SK-N-SH (cell line): ENCODE results near the gene BIN2. TPM values are rescaled to one million over a fixed set of nuclear protein-coding genes. Genes with fewer than 3 reads are reported as not detected.

Experiments
- CTCF ChIA-PET: fragments of 300-600, 350-600 bp; formaldehyde crosslinking; extraction: SDS; loops from one replicate; lab custom pipeline; 2021; lab: Yijun Ruan, JAX
- POLR2A ChIA-PET: fragments of 350-600 bp; sonication (Branson Sonifier 250); formaldehyde crosslinking; extraction: SDS; loops from one replicate; lab custom pipeline; 2020; ENCODE audit warnings: antibody characterized with exemption, inconsistent platforms; lab: Yijun Ruan, JAX
- DNase-seq: peaks from one replicate; pipeline ENCODE4 v3.0.0; 2012
- H2AFZ ChIP-seq: fragments of 200-600 bp; sonication (generic); 2 replicates; pipeline ENCODE4 v1.8.1; 2016; ENCODE audit warnings: antibody characterized with exemption, mild to moderate bottlenecking, low read depth
- H3F3A ChIP-seq: fragments of 200-600 bp; sonication (generic); replicated peaks from 2 replicates; pipeline ENCODE3; 2016; ENCODE audit warnings: antibody characterized with exemption, mild to moderate bottlenecking; ENCODE audit not compliant: insufficient read depth
- H3K27ac ChIP-seq, 2 experiments: fragments of 200-500 bp in 1 of 2; fragments of 200-600 bp in 1 of 2; sonication (Bioruptor generic) in 1 of 2; sonication (generic), shearing (Covaris generic) in 1 of 2; 2 replicates each; pipeline versions ENCODE4 v1.5.1 to v1.6.1; 2014 to 2016; ENCODE audit warnings: low read depth in 2 of 2, inconsistent platforms in 1 of 2, low read length in 1 of 2, mild to moderate bottlenecking in 1 of 2, mixed read lengths in 1 of 2
- H3K27me3 ChIP-seq: fragments of 200-600 bp; sonication (generic), shearing (Covaris generic); 2 replicates; pipeline ENCODE4 v1.6.1; 2016; ENCODE audit warnings: mixed run types; ENCODE audit not compliant: insufficient read depth
- H3K36me3 ChIP-seq, 2 experiments: fragments of 200-500 bp in 1 of 2; fragments of 200-600 bp in 1 of 2; sonication (Bioruptor generic) in 1 of 2; sonication (generic) in 1 of 2; replicated peaks in 1 of 2; 2 replicates each; pipeline versions ENCODE3 to v1.5.1; 2014 to 2016; ENCODE audit warnings: low read length in 1 of 2, mild to moderate bottlenecking in 1 of 2; ENCODE audit not compliant: insufficient read depth in 2 of 2, control insufficient read depth in 1 of 2
- H3K4me1 ChIP-seq, 2 experiments: fragments of 200-500 bp in 1 of 2; fragments of 200-600 bp in 1 of 2; sonication (Bioruptor generic) in 1 of 2; sonication (generic), shearing (Covaris generic) in 1 of 2; 2 replicates each; pipeline versions ENCODE4 v1.5.1 to v1.6.1; 2014 to 2016; ENCODE audit warnings: low read depth in 1 of 2, low read length in 1 of 2, mixed run types in 1 of 2; ENCODE audit not compliant: insufficient read depth in 2 of 2, control insufficient read depth in 1 of 2
- H3K4me2 ChIP-seq: fragments of 200-600 bp; sonication (generic), shearing (Covaris generic); 2 replicates; pipeline ENCODE4 v1.6.1; 2017; ENCODE audit warnings: mixed run types
- H3K4me3 ChIP-seq, 2 experiments: fragments of 200-500 bp in 1 of 2; fragments of 200-600 bp in 1 of 2; sonication (Bioruptor generic) in 1 of 2; sonication (generic), shearing (Covaris generic) in 1 of 2; 2 replicates each; pipeline versions ENCODE4 v1.5.1 to v1.8.1; 2014 to 2016; ENCODE audit warnings: low read depth in 2 of 2, inconsistent platforms in 1 of 2, low read length in 1 of 2, mild to moderate bottlenecking in 1 of 2, mixed read lengths in 1 of 2, moderate library complexity in 1 of 2
- H3K79me2 ChIP-seq: fragments of 200-600 bp; sonication (generic); 2 replicates; pipeline ENCODE4 v1.8.1; 2017; ENCODE audit warnings: mild to moderate bottlenecking; ENCODE audit not compliant: insufficient read depth
- H3K9ac ChIP-seq: fragments of 200-600 bp; sonication (generic); 2 replicates; pipeline ENCODE4 v1.6.1; 2017; ENCODE audit warnings: mixed run types
- H3K9me2 ChIP-seq: fragments of 200-600 bp; sonication (generic); 2 replicates; pipeline ENCODE4 v1.6.1; 2017; ENCODE audit warnings: mixed run types
- H3K9me3 ChIP-seq: fragments of 200-600 bp; sonication (generic); 2 replicates; pipeline ENCODE4 v1.6.1; 2017; ENCODE audit warnings: mixed run types, mild to moderate bottlenecking, moderate library complexity
- H4K20me1 ChIP-seq: fragments of 200-600 bp; sonication (generic); 2 replicates; pipeline ENCODE4 v1.6.1; 2017; ENCODE audit warnings: mild to moderate bottlenecking, mixed run types; ENCODE audit not compliant: insufficient read depth
- CHD2 ChIP-seq: fragments of 150-350 bp; IDR thresholded peaks from 2 replicates; pipeline ENCODE4 v1.6.1; 2018; ENCODE audit warnings: low read length; ENCODE audit not compliant: partially characterized antibody
- CTCF ChIP-seq: fragments of 200-600 bp; sonication (generic); IDR thresholded peaks from 2 replicates; pipeline ENCODE4 v1.6.1; 2017; ENCODE audit warnings: antibody characterized with exemption, mild to moderate bottlenecking, moderate library complexity
- EP300 ChIP-seq, 2 experiments: IDR thresholded peaks; 2 replicates each; pipeline versions ENCODE4 v1.4.0 to v1.6.1; 2012; ENCODE audit warnings: borderline replicate concordance in 1 of 2, low read depth in 1 of 2, low read length in 1 of 2
- EZH2phosphoT487 ChIP-seq: fragments of 200-600 bp; sonication (generic); IDR thresholded peaks from 2 replicates; pipeline ENCODE4 v1.6.1; 2017; ENCODE audit warnings: low read depth, mixed run types, mild to moderate bottlenecking, antibody characterized with exemption, moderate library complexity, borderline replicate concordance
- FOSL2 ChIP-seq: IDR thresholded peaks from 2 replicates; pipeline ENCODE4 v1.4.0; 2012; ENCODE audit warnings: low read depth, mild to moderate bottlenecking, moderate library complexity, borderline replicate concordance
- FOXM1 ChIP-seq: IDR thresholded peaks from 2 replicates; pipeline ENCODE4 v1.4.0; 2012; ENCODE audit warnings: low read depth, mild to moderate bottlenecking
- MAX ChIP-seq: IDR thresholded peaks from 2 replicates; pipeline ENCODE4 v1.4.0; 2012; ENCODE audit warnings: low read depth
- NRF1 ChIP-seq: IDR thresholded peaks from 2 replicates; pipeline ENCODE4 v1.6.1; 2012; ENCODE audit warnings: low read depth, mild to moderate bottlenecking, low read length
- RAD21 ChIP-seq: IDR thresholded peaks from 2 replicates; pipeline ENCODE4 v1.6.1; 2012; ENCODE audit warnings: mild to moderate bottlenecking, low read length
- RCOR1 ChIP-seq: fragments of 150-350 bp; IDR thresholded peaks from 2 replicates; pipeline ENCODE4 v1.6.1; 2017; ENCODE audit warnings: antibody characterized with exemption, low read length
- RFX5 ChIP-seq: IDR thresholded peaks from 2 replicates; pipeline ENCODE4 v1.6.1; 2012; ENCODE audit warnings: mild to moderate bottlenecking, improper control_type of control experiment, low read length
- RXRA ChIP-seq: IDR thresholded peaks from 2 replicates; pipeline ENCODE4 v1.4.0; 2012; ENCODE audit warnings: low read depth, mild to moderate bottlenecking, borderline replicate concordance
- TAF1 ChIP-seq: IDR thresholded peaks from 2 replicates; pipeline ENCODE4 v1.6.1; 2012; ENCODE audit warnings: low read depth, mild to moderate bottlenecking, low read length, moderate library complexity, borderline replicate concordance
- YY1 ChIP-seq: IDR thresholded peaks from 2 replicates; pipeline ENCODE4 v1.4.0; 2012; ENCODE audit warnings: low read depth, mild to moderate bottlenecking
- WGBS: methylation state at CpG from one replicate; pipeline ENCODE4 v1.1.6; 2017; ENCODE audit warnings: low lambda C conversion rate; 5-methylcytosine and 5-hydroxymethylcytosine counted together
- polyA plus RNA-seq, 3 experiments: library from polyadenylated mRNA; depleted of rRNA; stranded (reverse); fragments of >200 nt; gene quantifications; 2 replicates each; pipeline ENCODE4 v1.2.3, GENCODE V29; 2012
- TF ChIP-seq, protein P1 (sequence below): IDR thresholded peaks from 2 replicates; pipeline ENCODE4 v1.6.1; 2012; ENCODE audit warnings: mild to moderate bottlenecking, low read depth, low read length, moderate library complexity
- TF ChIP-seq, protein P2 (sequence below): IDR thresholded peaks from 2 replicates; pipeline ENCODE4 v1.4.0; 2012; ENCODE audit warnings: low read depth, borderline replicate concordance

BIN2 gene
- polyA plus RNA-seq, 1 of the 3 experiments (the other 2 are of a cell fraction), result not detected

GRCh38 chr12:51321882-51322281 is 2.1 kb downstream of the BIN2 start:
- no peaks in the 10 kb centered on the region for H3F3A ChIP-seq
- peaks cover 0 to 2% of the 10 kb centered on the region in 2 experiments; a peak in 1 of 4 replicates for H3K4me1 ChIP-seq
- H3K4me2 ChIP-seq, result no peak overlapping the region
- no peaks in the 10 kb centered on the region for H3K36me3 ChIP-seq
- CTCF ChIA-PET, result interaction anchor here (1.3 to 2.3 kb wide), 3 partner anchors 12 to 104 kb away, joined by 3 to 7 read pairs (median 3); no protein-coding TSS in a partner anchor
- H3K27ac ChIP-seq, result no peak overlapping the region
- POLR2A ChIA-PET, result no interaction called here
- no peaks in the 10 kb centered on the region for H3K27me3 ChIP-seq
- no peak overlapping the region for H3K4me3 ChIP-seq
- DNase-seq, result no peak
- H3K79me2 ChIP-seq, result no peaks in the 10 kb centered on the region
- no peaks in the 10 kb centered on the region for H3K9me2 ChIP-seq
- H2AFZ ChIP-seq, result no peak overlapping the region
- TF ChIP-seq EZH2phosphoT487 (no peak), RAD21 (no peak), MAX (no peak), TAF1 (no peak)
- TF ChIP-seq, protein P1, sequence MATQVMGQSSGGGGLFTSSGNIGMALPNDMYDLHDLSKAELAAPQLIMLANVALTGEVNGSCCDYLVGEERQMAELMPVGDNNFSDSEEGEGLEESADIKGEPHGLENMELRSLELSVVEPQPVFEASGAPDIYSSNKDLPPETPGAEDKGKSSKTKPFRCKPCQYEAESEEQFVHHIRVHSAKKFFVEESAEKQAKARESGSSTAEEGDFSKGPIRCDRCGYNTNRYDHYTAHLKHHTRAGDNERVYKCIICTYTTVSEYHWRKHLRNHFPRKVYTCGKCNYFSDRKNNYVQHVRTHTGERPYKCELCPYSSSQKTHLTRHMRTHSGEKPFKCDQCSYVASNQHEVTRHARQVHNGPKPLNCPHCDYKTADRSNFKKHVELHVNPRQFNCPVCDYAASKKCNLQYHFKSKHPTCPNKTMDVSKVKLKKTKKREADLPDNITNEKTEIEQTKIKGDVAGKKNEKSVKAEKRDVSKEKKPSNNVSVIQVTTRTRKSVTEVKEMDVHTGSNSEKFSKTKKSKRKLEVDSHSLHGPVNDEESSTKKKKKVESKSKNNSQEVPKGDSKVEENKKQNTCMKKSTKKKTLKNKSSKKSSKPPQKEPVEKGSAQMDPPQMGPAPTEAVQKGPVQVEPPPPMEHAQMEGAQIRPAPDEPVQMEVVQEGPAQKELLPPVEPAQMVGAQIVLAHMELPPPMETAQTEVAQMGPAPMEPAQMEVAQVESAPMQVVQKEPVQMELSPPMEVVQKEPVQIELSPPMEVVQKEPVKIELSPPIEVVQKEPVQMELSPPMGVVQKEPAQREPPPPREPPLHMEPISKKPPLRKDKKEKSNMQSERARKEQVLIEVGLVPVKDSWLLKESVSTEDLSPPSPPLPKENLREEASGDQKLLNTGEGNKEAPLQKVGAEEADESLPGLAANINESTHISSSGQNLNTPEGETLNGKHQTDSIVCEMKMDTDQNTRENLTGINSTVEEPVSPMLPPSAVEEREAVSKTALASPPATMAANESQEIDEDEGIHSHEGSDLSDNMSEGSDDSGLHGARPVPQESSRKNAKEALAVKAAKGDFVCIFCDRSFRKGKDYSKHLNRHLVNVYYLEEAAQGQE, result no peak
- no peak overlapping the region for H3K9ac ChIP-seq
- H3K9me3 ChIP-seq, result no peaks in the 10 kb centered on the region
- H4K20me1 ChIP-seq, result no peaks in the 10 kb centered on the region
- 87% methylated on average over 3 of the region's 3 CpGs for WGBS

GRCh38 chr12:51320695-51321320 is 3.2 kb downstream of the BIN2 start:
- Histone ChIP-seq H3K27ac (no peak overlapping the region), H3K4me3 (no peak overlapping the region), H3F3A (no peaks in the 10 kb centered on the region), H2AFZ (no peak overlapping the region), H3K79me2 (no peaks in the 10 kb centered on the region), H3K27me3 (no peaks in the 10 kb centered on the region), H3K4me1 (peaks cover 0 to 2% of the 10 kb centered on the region in 2 experiments; a peak in 1 of 4 replicates), H3K4me2 (no peak overlapping the region), H3K9me2 (no peaks in the 10 kb centered on the region), H3K36me3 (no peaks in the 10 kb centered on the region), H3K9me3 (no peaks in the 10 kb centered on the region), H3K9ac (no peak overlapping the region), H4K20me1 (no peaks in the 10 kb centered on the region)
- ChIA-PET CTCF (interaction anchor here (2.3 kb wide), 1 partner anchor 20 kb away, joined by 7 read pairs; no protein-coding TSS in a partner anchor), POLR2A (no interaction called here)
- DNase-seq, result peak; percentile 56
- 45% methylated on average over 3 of the region's 3 CpGs for WGBS
- TF ChIP-seq EZH2phosphoT487 (no peak), TAF1 (no peak), FOXM1 (no peak), RCOR1 (no peak), RFX5 (no peak), FOSL2 (no peak), MAX (no peak), CHD2 (no peak), RXRA (no peak), NRF1 (no peak), YY1 (no peak), CTCF (no peak), EP300 (IDR thresholded peaks at IDR 0.05; ENCODE audit: borderline replicate concordance in 1 of 2, low read depth in 1 of 2, low read length in 1 of 2) (no peak)
- TF ChIP-seq, protein P2, sequence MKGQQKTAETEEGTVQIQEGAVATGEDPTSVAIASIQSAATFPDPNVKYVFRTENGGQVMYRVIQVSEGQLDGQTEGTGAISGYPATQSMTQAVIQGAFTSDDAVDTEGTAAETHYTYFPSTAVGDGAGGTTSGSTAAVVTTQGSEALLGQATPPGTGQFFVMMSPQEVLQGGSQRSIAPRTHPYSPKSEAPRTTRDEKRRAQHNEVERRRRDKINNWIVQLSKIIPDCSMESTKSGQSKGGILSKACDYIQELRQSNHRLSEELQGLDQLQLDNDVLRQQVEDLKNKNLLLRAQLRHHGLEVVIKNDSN, result no peak
